ENCODE data around the gene PNPLA5.

PNPLA5 gene

GRCh38 chr22:43867839-43868635 is 23.8 kb downstream of the PNPLA5 start:
- peak; percentile 75 for DNase-seq (ENCODE audit: extremely low spot score)
- TF ChIP-seq ZNF384 (IDR thresholded peaks at IDR 0.05) (no peak), HDGF (IDR thresholded peaks at IDR 0.05; ENCODE audit: borderline replicate concordance) (no peak), SP1 (IDR thresholded peaks at IDR 0.05) (no peak), FOXA1 (IDR thresholded peaks at IDR 0.05) (no peak), TARDBP (IDR thresholded peaks at IDR 0.05) (no peak), PKNOX1 (IDR thresholded peaks at IDR 0.05) (no peak), LEF1 (IDR thresholded peaks at IDR 0.05; ENCODE audit: borderline replicate concordance) (no peak), BHLHE40 (IDR thresholded peaks at IDR 0.05; ENCODE audit: borderline replicate concordance) (no peak), SUZ12 (IDR thresholded peaks at IDR 0.05) (no peak), ARNT (IDR thresholded peaks at IDR 0.05) (no peak)
- ChIA-PET CTCF (interaction anchor here (0.6 to 1.6 kb wide), 4 partner anchors 15 to 141 kb away, joined by 3 to 13 read pairs (median 8); no protein-coding TSS in a partner anchor), POLR2A (interaction anchor here (1.0 kb wide), 1 partner anchor 16 kb away, joined by 3 read pairs; no protein-coding TSS in a partner anchor)

- TF ChIP-seq CTBP1 (IDR thresholded peaks at IDR 0.05; ENCODE audit: borderline replicate concordance) (no peak), ZNF384 (IDR thresholded peaks at IDR 0.05) (no peak), TARDBP (IDR thresholded peaks at IDR 0.05) (no peak), SP1 (IDR thresholded peaks at IDR 0.05) (no peak), ARNT (IDR thresholded peaks at IDR 0.05) (no peak), FOXA1 (IDR thresholded peaks at IDR 0.05) (no peak), NFRKB (IDR thresholded peaks at IDR 0.05) (no peak), PKNOX1 (IDR thresholded peaks at IDR 0.05) (no peak), HDGF (IDR thresholded peaks at IDR 0.05; ENCODE audit: borderline replicate concordance) (no peak), FOXK2 (IDR thresholded peaks at IDR 0.05) (no peak), FOXM1 (IDR thresholded peaks at IDR 0.05; ENCODE audit: borderline replicate concordance) (no peak), BHLHE40 (IDR thresholded peaks at IDR 0.05; ENCODE audit: borderline replicate concordance) (no peak), ELF4 (IDR thresholded peaks at IDR 0.05) (no peak), L3MBTL2 (conservative IDR thresholded peaks at IDR 0.05) (no peak), LEF1 (IDR thresholded peaks at IDR 0.05; ENCODE audit: borderline replicate concordance) (no peak), SUZ12 (IDR thresholded peaks at IDR 0.05) (no peak)
- POLR2A ChIA-PET, result interaction anchor here (0.6 to 1.2 kb wide), 3 partner anchors 19 to 441 kb away, joined by 3 to 6 read pairs (median 4); no protein-coding TSS in a partner anchor
- CTCF ChIA-PET, result interaction anchor here (0.6 to 1.5 kb wide), 2 partner anchors 20 to 675 kb away, joined by 3 read pairs; no protein-coding TSS in a partner anchor
- no peak for DNase-seq (ENCODE audit: extremely low spot score)
These were observed 29.0 kb downstream of the PNPLA5 start for GRCh38 chr22:43862882-43863202.

- DNase-seq (ENCODE audit: extremely low spot score), result peak; percentile 90
- CTCF ChIA-PET, result no interaction called here
These were observed 29.5 kb downstream of the PNPLA5 start, which contains the start of gene SULT4A1 for GRCh38 chr22:43862074-43862881. SULT4A1 (minus strand) TSS chr22:43862513; CDS start chr22:43862382, 131 bp downstream.

GRCh38 chr22:43861529-43861928 is 30.3 kb downstream of the PNPLA5 start:
- ChIA-PET CTCF (interaction anchor here (1.4 to 1.6 kb wide), 2 partner anchors 22 to 23 kb away, joined by 3 to 10 read pairs; no protein-coding TSS in a partner anchor), POLR2A (interaction anchor here (1.0 kb wide), 1 partner anchor 49 kb away, joined by 3 read pairs; the partner anchor contains the start of gene EFCAB6)
- no peak for TF ChIP-seq FOXM1 (IDR thresholded peaks at IDR 0.05; ENCODE audit: borderline replicate concordance)
- no peak for TF ChIP-seq CTBP1 (IDR thresholded peaks at IDR 0.05; ENCODE audit: borderline replicate concordance)
- no peak for TF ChIP-seq BHLHE40 (IDR thresholded peaks at IDR 0.05; ENCODE audit: borderline replicate concordance)
- no peak for TF ChIP-seq ELF4 (IDR thresholded peaks at IDR 0.05)
- no peak for TF ChIP-seq FOXK2 (IDR thresholded peaks at IDR 0.05)
- no peak for TF ChIP-seq SUZ12 (IDR thresholded peaks at IDR 0.05)
- TF ChIP-seq LEF1 (IDR thresholded peaks at IDR 0.05; ENCODE audit: borderline replicate concordance), result no peak
- no peak for TF ChIP-seq TARDBP (IDR thresholded peaks at IDR 0.05)
- TF ChIP-seq FOXA1 (IDR thresholded peaks at IDR 0.05), result no peak
- TF ChIP-seq ARNT (IDR thresholded peaks at IDR 0.05), result no peak
- no peak for TF ChIP-seq SP1 (IDR thresholded peaks at IDR 0.05)
- no peak for TF ChIP-seq L3MBTL2 (conservative IDR thresholded peaks at IDR 0.05)
- no peak for TF ChIP-seq PKNOX1 (IDR thresholded peaks at IDR 0.05)
- TF ChIP-seq HDGF (IDR thresholded peaks at IDR 0.05; ENCODE audit: borderline replicate concordance), result no peak
- no peak for TF ChIP-seq ZNF384 (IDR thresholded peaks at IDR 0.05)
- no peak for TF ChIP-seq NFRKB (IDR thresholded peaks at IDR 0.05)
- no peak for DNase-seq (ENCODE audit: extremely low spot score)

More at GRCh38 chr22:43862074-43862881, 29.5 kb downstream of the PNPLA5 start, which contains the start of gene SULT4A1:
- TF ChIP-seq BHLHE40 (IDR thresholded peaks at IDR 0.05; ENCODE audit: borderline replicate concordance) (no peak), L3MBTL2 (conservative IDR thresholded peaks at IDR 0.05) (peak; percentile 86), ARNT (IDR thresholded peaks at IDR 0.05) (peak; percentile 37; the same call in 1 of the 2 replicates), PKNOX1 (IDR thresholded peaks at IDR 0.05) (peak; percentile 33; the same call in 1 of the 2 replicates), FOXM1 (IDR thresholded peaks at IDR 0.05; ENCODE audit: borderline replicate concordance) (no peak), LEF1 (IDR thresholded peaks at IDR 0.05; ENCODE audit: borderline replicate concordance) (no peak), FOXK2 (IDR thresholded peaks at IDR 0.05) (no peak), FOXA1 (IDR thresholded peaks at IDR 0.05) (no peak)
- POLR2A ChIA-PET, result interaction anchor here (1.0 to 1.2 kb wide), 2 partner anchors 19 to 21 kb away, joined by 3 to 6 read pairs; no protein-coding TSS in a partner anchor
